A549 treated with AZD9567 at 1 μM for 4 hours (cell line): ENCODE measurements around the gene LYPD6B. TPM values are rescaled to one million over a fixed set of nuclear protein-coding genes. Genes with fewer than 3 reads are reported as not detected.

Experiments used
- total RNA-seq: library from RNA; stranded (reverse); fragments of 200-300 nt; extraction: Qiagen RNA extraction; gene quantifications from 5 replicates; pipeline ENCODE4 v1.2.3, GENCODE V29; 2022; ENCODE audit not compliant: insufficient read depth

The LYPD6B gene, protein sequence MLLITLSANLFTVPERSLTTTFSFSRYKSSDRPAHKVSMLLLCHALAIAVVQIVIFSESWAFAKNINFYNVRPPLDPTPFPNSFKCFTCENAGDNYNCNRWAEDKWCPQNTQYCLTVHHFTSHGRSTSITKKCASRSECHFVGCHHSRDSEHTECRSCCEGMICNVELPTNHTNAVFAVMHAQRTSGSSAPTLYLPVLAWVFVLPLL
- total RNA-seq, result not detected in 5 replicates

GRCh38 chr2:149038442-149039212 lies at the start of gene LYPD6B:
Gene LYPD6B (plus strand): TSS chr2:149038699. CDS start chr2:149130949, 92,250 bp downstream.

Other genes with a start within 250 kb of the LYPD6B start
- 0.21 to 0.32 TPM (median 0.25 TPM) in 4 of 5 replicates, not detected in the other for gene KIF5C, start 163.5 kb upstream of the LYPD6B start, total RNA-seq